OCI-LY7 (cell line): ENCODE data around the gene TMEM109.

ENCODE experiments used
- EZH2phosphoT487 ChIP-seq: fragments of 200-600 bp; sonication (generic); IDR thresholded peaks from 2 replicates; pipeline ENCODE4 v1.6.1; 2018; ENCODE audit warnings: low read depth, borderline replicate concordance, mild to moderate bottlenecking, mixed run types, antibody characterized with exemption, low read length, moderate library complexity, mixed read lengths
- TF ChIP-seq, protein P1 (sequence below): fragments of 200-600 bp; sonication (generic); conservative IDR thresholded peaks from 2 replicates; pipeline ENCODE4 v1.5.1; 2014; ENCODE audit warnings: mild to moderate bottlenecking, antibody characterized with exemption, low read length, moderate library complexity, mixed read lengths

GRCh38 chr11:60899977-60900376, 14.0 kb upstream of the TMEM109 start:
- TF ChIP-seq, protein P1, sequence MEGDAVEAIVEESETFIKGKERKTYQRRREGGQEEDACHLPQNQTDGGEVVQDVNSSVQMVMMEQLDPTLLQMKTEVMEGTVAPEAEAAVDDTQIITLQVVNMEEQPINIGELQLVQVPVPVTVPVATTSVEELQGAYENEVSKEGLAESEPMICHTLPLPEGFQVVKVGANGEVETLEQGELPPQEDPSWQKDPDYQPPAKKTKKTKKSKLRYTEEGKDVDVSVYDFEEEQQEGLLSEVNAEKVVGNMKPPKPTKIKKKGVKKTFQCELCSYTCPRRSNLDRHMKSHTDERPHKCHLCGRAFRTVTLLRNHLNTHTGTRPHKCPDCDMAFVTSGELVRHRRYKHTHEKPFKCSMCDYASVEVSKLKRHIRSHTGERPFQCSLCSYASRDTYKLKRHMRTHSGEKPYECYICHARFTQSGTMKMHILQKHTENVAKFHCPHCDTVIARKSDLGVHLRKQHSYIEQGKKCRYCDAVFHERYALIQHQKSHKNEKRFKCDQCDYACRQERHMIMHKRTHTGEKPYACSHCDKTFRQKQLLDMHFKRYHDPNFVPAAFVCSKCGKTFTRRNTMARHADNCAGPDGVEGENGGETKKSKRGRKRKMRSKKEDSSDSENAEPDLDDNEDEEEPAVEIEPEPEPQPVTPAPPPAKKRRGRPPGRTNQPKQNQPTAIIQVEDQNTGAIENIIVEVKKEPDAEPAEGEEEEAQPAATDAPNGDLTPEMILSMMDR: no peak
- TF ChIP-seq EZH2phosphoT487: no peak
